H1 (cell line): ENCODE data around the gene QSOX2. TPM values are rescaled to one million over a fixed set of nuclear protein-coding genes. Genes with fewer than 3 reads are reported as not detected.

Experiments used
- CTBP2 ChIP-seq: IDR thresholded peaks from 2 replicates; pipeline ENCODE4 v1.7.0; 2011; ENCODE audit warnings: borderline replicate concordance, mild to moderate bottlenecking, moderate library complexity, mixed read lengths, low read length; ENCODE audit not compliant: insufficient read depth, insufficient read length
- HDAC6 ChIP-seq: IDR thresholded peaks from one replicate; pipeline ENCODE4 v1.7.1; 2012; ENCODE audit warnings: low read depth, mild to moderate bottlenecking, inconsistent platforms, low read length, moderate library complexity
- KDM5A ChIP-seq: fragments of 200-600 bp; IDR thresholded peaks from 2 replicates; pipeline ENCODE4 v1.7.1; 2012; ENCODE audit warnings: mild to moderate bottlenecking, low read length, inconsistent platforms, mixed read lengths
- polyA plus RNA-seq, 7 experiments: library from polyadenylated mRNA; depleted of rRNA in 3 of 7; stranded (reverse) in 5 of 7; unstranded in 2 of 7; fragments of >200 nt in 5 of 7; fragments of 200-250 nt in 2 of 7; gene quantifications; 1 replicate in 5 of 7; 2 replicates in 1 of 7; 4 replicates in 1 of 7; pipeline versions ENCODE4 v1.2.1 to v1.2.3, GENCODE V29; 2011 to 2013; ENCODE audit warnings: missing spikeins in 2 of 7, mixed read lengths in 2 of 7
- total RNA-seq: library from RNA; stranded (reverse); fragmentation: NEBNext Ultra II Directional; extraction: Animal tissue kit (Norgen Biotek cat#: 25700); gene quantifications from 2 replicates; pipeline ENCODE4 v1.2.1, GENCODE V29; 2021

QSOX2 gene
- total and polyA plus RNA-seq, 2 of the 8 experiments (the other 6 are each of a cell fraction or from before 2014, with no cell fraction given): 18.0 to 28.6 TPM

DNA sequence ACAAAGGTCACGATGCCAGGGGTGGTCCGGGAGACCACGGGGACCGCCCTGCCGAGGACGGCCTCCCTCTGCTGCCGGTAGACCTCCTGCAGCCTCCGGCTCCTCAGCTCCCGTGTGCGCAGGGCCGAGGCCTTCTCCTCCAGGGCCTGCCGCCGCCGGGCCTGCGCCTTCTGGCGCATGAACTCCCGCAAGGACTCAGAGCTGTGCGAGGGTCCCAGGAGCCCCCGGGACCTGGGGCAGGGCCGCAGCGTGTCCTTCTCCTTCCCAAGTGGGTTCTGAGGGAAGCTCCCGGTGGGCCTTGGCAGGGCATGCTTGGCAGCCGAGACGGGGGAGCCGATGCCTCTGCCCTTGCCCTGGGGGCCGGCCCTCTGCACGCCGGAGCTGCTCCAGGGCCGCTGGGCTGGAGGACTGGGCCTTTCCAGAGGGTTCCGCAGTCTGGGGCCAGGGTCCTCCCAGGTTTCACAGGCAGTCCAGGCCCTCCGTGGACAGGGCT is 44.9 kb upstream of the QSOX2 start (continued):
- TF ChIP-seq HDAC6 (no peak), CTBP2 (no peak), KDM5A (no peak)
